Peyer's patch (tissue), 4 donors: Measurements from ENCODE around the gene HORMAD2.

ENCODE experiments used
- POLR2A ChIP-seq, 2 donors: fragments of 450-650 bp; IDR thresholded peaks; one replicate each; pipeline ENCODE4 v1.5.1; 2017; ENCODE audit warnings: antibody characterized with exemption in 2 of 2, mild to moderate bottlenecking in 2 of 2, moderate library complexity in 2 of 2
- TF ChIP-seq, protein P1 (sequence below), 6 experiments: fragments of 450-650 bp in 4 of 6; fragments of 200-600 bp in 2 of 6; sonication (generic) in 1 of 6; IDR thresholded peaks; one replicate each; pipeline ENCODE4 v1.5.1; 2017 to 2019; ENCODE audit warnings: antibody characterized with exemption in 6 of 6, mild to moderate bottlenecking in 3 of 6, moderate library complexity in 1 of 6

GRCh38 chr22:30171008-30171407 is 90.7 kb downstream of the HORMAD2 start:
- no peak for TF ChIP-seq POLR2A (IDR thresholded peaks at IDR 0.05)
- TF ChIP-seq, protein P1, sequence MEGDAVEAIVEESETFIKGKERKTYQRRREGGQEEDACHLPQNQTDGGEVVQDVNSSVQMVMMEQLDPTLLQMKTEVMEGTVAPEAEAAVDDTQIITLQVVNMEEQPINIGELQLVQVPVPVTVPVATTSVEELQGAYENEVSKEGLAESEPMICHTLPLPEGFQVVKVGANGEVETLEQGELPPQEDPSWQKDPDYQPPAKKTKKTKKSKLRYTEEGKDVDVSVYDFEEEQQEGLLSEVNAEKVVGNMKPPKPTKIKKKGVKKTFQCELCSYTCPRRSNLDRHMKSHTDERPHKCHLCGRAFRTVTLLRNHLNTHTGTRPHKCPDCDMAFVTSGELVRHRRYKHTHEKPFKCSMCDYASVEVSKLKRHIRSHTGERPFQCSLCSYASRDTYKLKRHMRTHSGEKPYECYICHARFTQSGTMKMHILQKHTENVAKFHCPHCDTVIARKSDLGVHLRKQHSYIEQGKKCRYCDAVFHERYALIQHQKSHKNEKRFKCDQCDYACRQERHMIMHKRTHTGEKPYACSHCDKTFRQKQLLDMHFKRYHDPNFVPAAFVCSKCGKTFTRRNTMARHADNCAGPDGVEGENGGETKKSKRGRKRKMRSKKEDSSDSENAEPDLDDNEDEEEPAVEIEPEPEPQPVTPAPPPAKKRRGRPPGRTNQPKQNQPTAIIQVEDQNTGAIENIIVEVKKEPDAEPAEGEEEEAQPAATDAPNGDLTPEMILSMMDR (IDR thresholded peaks at IDR 0.05) = no peak
